ENCODE data around the gene SMPD3. TPM values are rescaled to one million over a fixed set of nuclear protein-coding genes. Genes with fewer than 3 reads are reported as not detected.

Gene SMPD3
- polyA plus RNA-seq, 2 of the 4 experiments (the other 2 are of a cell fraction) = 0.04 to 0.13 TPM

GRCh38 chr16:68455631-68456030 lies 7.3 kb upstream of the SMPD3 start:
- no peak for TF ChIP-seq ZFP36 (IDR thresholded peaks at IDR 0.05; ENCODE audit: borderline replicate concordance, partially characterized antibody)
- no peak for TF ChIP-seq RNF2 (IDR thresholded peaks at IDR 0.05; ENCODE audit: borderline replicate concordance, low read depth)
- TF ChIP-seq BHLHE40 (IDR thresholded peaks at IDR 0.05; ENCODE audit: low read depth, low read length) = no peak
- TF ChIP-seq ZNF302 (CRISPR knock-in tag; IDR thresholded peaks at IDR 0.05) = no peak
- no peak for TF ChIP-seq ELK1 (IDR thresholded peaks at IDR 0.05; ENCODE audit: low read depth, low read length)
- no peak for TF ChIP-seq RFX5 (IDR thresholded peaks at IDR 0.05)
- DNase-seq (ENCODE audit: low read depth in 1 of 2, low spot score in 1 of 2) = no peak
- no peak for ATAC-seq
- Histone ChIP-seq H3K4me1 (peaks cover 21% of the 10 kb centered on the region), H3K9me3 (no peaks in the 10 kb centered on the region), H3K4me3 (no peak overlapping the region), H3K27ac (no peak overlapping the region), H3K4me2 (no peak overlapping the region)
- 75% methylated on average over 3 of the region's 3 CpGs for WGBS (ENCODE audit: missing lambda C conversion rate)
- ChIA-PET POLR2A (no interaction called here), CTCF (interaction anchor here (0.6 to 1.4 kb wide), 2 partner anchors 24 to 453 kb away, joined by 3 read pairs; no protein-coding TSS in a partner anchor)
- FAIRE-seq = no peak

GRCh38 chr16:68454920-68455435 lies 6.7 kb upstream of the SMPD3 start:
- TF ChIP-seq REST (IDR thresholded peaks at IDR 0.05) (no peak), HMGXB4 (CRISPR knock-in tag; IDR thresholded peaks at IDR 0.05; ENCODE audit: borderline replicate concordance) (no peak), NFE2L2 (conservative IDR thresholded peaks at IDR 0.05; ENCODE audit: low read length) (no peak), RCOR1 (IDR thresholded peaks at IDR 0.05; ENCODE audit: low read depth, low read length) (no peak), GATA3 (IDR thresholded peaks at IDR 0.05; ENCODE audit: borderline replicate concordance) (no peak), SREBF2 (IDR thresholded peaks at IDR 0.05) (no peak), HOXB5 (CRISPR knock-in tag; IDR thresholded peaks at IDR 0.05) (no peak), NPAS2 (CRISPR knock-in tag; IDR thresholded peaks at IDR 0.05; ENCODE audit: borderline replicate concordance) (no peak), ESRRA (IDR thresholded peaks at IDR 0.05; ENCODE audit: borderline replicate concordance, low read length) (no peak), FOSL2 (IDR thresholded peaks at IDR 0.05) (no peak), FOSL2 (CRISPR knock-in tag; IDR thresholded peaks at IDR 0.05) (no peak), POLR2A (IDR thresholded peaks at IDR 0.05; ENCODE audit: low read length) (no peak), EHMT2 (IDR thresholded peaks at IDR 0.05; ENCODE audit: low read depth) (no peak)
- DNase-seq (ENCODE audit: low read depth in 1 of 2, low spot score in 1 of 2) = no peak
- ChIA-PET CTCF (interaction anchor here (1.2 kb wide), 2 partner anchors 9 to 14 kb away, joined by 3 to 4 read pairs; no protein-coding TSS in a partner anchor), POLR2A (no interaction called here)
- H3K4me2 ChIP-seq = no peak overlapping the region
- H3K4me3 ChIP-seq = no peak overlapping the region
- no peak for ATAC-seq
- WGBS (ENCODE audit: missing lambda C conversion rate) = 35% methylated on average over 5 of the region's 5 CpGs
- no peaks in the 10 kb centered on the region for H3K9me3 ChIP-seq
- no peak overlapping the region for H3K27ac ChIP-seq
- peaks cover 21% of the 10 kb centered on the region for H3K4me1 ChIP-seq
- FAIRE-seq = no peak
